Measurements from ENCODE around the gene PSMB7. TPM values are rescaled to one million over a fixed set of nuclear protein-coding genes. Genes with fewer than 3 reads are reported as not detected.

The PSMB7 gene
- total RNA-seq, 1 donor from 2014 or later, result 193 TPM

- H3K4me3 ChIP-seq (ENCODE audit: low read depth, low read length), result no peak overlapping the region
- no peak for DNase-seq (ENCODE audit: low read depth)
- no peak for TF ChIP-seq CTCF (conservative IDR thresholded peaks at IDR 0.05; ENCODE audit: low read depth, low read length)
Observed at GRCh38 chr9:124334568-124335319, 80.5 kb downstream of the PSMB7 start.

- TF ChIP-seq CTCF (conservative IDR thresholded peaks at IDR 0.05; ENCODE audit: low read depth, low read length), result no peak
- no peak overlapping the region for H3K4me3 ChIP-seq (ENCODE audit: low read depth, low read length)
- no peak for DNase-seq (ENCODE audit: low read depth)
Observed at GRCh38 chr9:124333203-124333579, 82.1 kb downstream of the PSMB7 start.

- H3K4me3 ChIP-seq (ENCODE audit: low read depth, low read length), result no peak overlapping the region
- no peak for TF ChIP-seq CTCF (conservative IDR thresholded peaks at IDR 0.05; ENCODE audit: low read depth, low read length)
- DNase-seq (ENCODE audit: low read depth), result no peak
Observed at GRCh38 chr9:124332361-124333202, 82.7 kb downstream of the PSMB7 start.

- no peak for DNase-seq (ENCODE audit: low read depth)
- TF ChIP-seq CTCF (conservative IDR thresholded peaks at IDR 0.05; ENCODE audit: low read depth, low read length), result no peak
Observed at GRCh38 chr9:124331580-124331979, 83.7 kb downstream of the PSMB7 start.

GRCh38 chr9:124330011-124330697, 85.1 kb downstream of the PSMB7 start:
- no peak for TF ChIP-seq CTCF (conservative IDR thresholded peaks at IDR 0.05; ENCODE audit: low read depth, low read length)
- DNase-seq (ENCODE audit: low read depth), result no peak
- no peak overlapping the region for H3K4me3 ChIP-seq (ENCODE audit: low read depth, low read length)

More at GRCh38 chr9:124331580-124331979, 83.7 kb downstream of the PSMB7 start:
- no peak overlapping the region for H3K4me3 ChIP-seq (ENCODE audit: low read depth, low read length)

- DNase-seq (ENCODE audit: low read depth), result no peak
- no peak for TF ChIP-seq CTCF (conservative IDR thresholded peaks at IDR 0.05; ENCODE audit: low read depth, low read length)
- no peak overlapping the region for H3K4me3 ChIP-seq (ENCODE audit: low read depth, low read length)
Observed at GRCh38 chr9:124329206-124329792, 85.9 kb downstream of the PSMB7 start.
